ENCODE results near the gene SEC11A.
"Not testable (repeated sequence)": the region's sequence is repeated elsewhere in the genome, so short reads cannot be mapped to it uniquely, and the experiment has no call there.

SEC11A gene

GRCh38 chr15:84736375-84736774 is 20.4 kb upstream of the SEC11A start:
- DNase-seq = no peak

DNA sequence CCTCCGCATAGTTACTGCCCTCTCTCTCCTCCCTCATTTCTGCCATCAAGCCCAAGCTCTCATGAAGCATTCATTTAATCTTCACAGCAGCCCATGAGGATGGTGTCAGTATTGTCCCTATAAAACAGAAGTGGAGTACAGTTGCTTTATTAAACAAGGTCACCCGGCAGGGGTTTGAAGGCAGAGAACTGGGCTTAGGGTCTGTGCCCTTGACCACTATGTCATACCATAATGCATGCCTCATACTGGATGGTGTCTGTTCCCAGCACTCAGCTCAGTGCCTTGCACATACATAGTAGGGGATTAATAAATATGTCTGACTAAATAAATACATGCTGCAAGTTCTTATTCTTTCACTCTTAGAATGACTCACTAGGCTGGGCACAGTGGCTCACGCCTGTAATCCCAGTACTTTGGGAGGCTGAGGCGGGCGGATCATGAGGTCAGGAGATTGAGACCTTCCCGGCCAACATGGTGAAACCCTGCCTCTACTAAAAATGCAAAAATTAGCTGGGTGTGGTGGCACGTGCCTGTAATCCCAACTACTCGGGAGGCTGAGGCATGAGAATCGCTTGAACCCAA is 19.6 kb upstream of the SEC11A start:
- DNase-seq = not testable (repeated sequence)

DNA sequence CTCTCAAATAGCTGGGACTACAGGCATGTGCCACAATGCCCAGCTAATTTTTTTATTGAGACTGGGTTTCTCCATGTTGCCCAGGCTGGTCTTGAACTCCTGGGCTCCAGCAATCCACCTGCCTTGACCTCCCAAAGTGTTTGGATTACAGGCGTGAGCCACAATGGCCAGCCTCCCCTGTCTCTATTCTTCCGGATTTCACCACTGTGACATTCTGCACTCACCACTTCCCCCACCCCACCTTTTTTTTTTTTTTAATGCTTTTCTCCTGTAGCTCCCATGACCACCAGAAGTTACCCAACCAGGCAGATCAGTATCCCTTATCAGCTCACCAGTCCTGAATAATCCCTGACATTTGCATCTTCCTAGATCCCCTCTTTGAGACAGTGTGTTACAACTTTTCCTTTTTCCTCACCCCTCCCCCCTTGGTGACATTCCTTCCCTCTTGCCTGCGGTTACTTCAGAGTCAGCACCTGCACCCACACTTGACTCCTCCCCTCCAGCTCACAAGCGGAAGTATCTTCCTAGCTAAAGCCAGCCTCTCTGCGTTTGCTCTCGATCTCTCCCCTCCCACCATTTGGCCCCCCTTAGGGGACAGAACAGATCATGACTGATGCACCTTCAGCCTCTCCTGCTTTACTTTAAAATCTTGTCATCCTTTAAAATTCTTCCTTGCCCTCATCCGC is 19.0 kb upstream of the SEC11A start:
- no peak for DNase-seq

GRCh38 chr15:84731774-84732173 is 15.8 kb upstream of the SEC11A start:
- DNase-seq = no peak

DNA sequence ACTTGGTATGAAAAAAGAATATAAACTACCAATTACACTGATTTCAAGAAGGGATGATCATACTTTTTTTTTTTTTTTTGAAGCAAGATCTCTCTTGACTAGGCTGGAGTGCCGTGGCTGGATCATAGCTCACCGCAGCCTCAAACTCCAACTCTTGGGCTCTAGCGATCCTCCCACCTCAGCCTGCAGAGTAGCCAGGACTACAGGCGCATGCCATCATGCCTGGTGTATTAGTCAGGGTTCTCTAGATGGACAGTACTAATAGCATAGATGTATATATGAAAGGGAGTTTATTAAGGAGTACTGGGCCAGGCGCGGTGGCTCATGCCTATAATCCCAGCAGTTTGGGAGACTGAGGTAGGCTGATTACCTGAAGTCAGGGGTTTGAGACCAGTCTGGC is 11.5 kb upstream of the SEC11A start:
- DNase-seq = no peak

GRCh38 chr15:84725001-84725491 is 9.1 kb upstream of the SEC11A start:
- DNase-seq = no peak

DNA sequence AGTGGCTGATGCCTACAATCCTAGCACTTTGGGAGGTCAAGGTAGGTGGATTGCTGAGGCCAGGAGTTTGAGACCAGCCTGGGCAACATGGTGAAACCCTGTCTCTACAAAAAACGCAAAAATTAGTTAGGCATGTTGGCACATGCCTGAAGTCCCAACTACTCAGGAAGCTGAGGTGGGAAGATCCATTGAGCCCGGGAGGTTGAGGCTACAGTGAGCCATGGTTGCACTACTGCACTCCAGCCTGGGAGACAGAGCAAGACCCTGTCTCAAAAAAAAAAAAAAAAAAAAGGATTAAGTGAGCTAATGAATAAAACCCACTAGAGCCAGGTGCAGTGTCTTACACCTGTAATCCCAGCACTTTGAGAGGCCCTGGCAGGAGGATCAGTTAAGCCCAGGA is 6.7 kb upstream of the SEC11A start:
- DNase-seq = no peak

DNA sequence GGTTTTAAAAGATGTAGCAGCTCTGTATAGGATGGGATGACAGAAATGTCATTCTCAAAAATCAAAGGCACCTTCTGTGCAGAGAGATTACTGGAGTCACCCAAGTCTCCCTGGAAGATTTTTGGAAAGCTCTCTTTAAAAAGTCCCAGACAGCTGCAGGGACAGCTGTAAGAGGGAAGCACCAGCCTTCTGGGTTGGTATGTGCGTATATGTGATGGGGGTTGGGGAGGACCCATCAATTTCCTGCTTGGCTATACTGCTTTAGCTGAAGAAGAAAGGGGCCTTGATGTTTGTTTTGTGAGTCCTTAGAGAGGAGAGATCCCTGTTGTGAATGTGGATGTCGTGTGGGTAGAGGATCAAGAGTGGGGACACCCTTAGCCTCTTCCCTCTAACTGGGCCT is 5.4 kb upstream of the SEC11A start:
- no peak for DNase-seq

- DNase-seq = no peak
Measured at GRCh38 chr15:84715441-84716035, 401 bp downstream of the SEC11A start.

GRCh38 chr15:84714821-84715220 is 1.1 kb downstream of the SEC11A start:
- no peak for DNase-seq

- no peak for DNase-seq
Measured at GRCh38 chr15:84714372-84714771, 1.6 kb downstream of the SEC11A start.

- no peak for DNase-seq
Measured at GRCh38 chr15:84703808-84704207, 12.1 kb downstream of the SEC11A start.

GRCh38 chr15:84702961-84703482 is 12.9 kb downstream of the SEC11A start:
- DNase-seq = no peak

DNA sequence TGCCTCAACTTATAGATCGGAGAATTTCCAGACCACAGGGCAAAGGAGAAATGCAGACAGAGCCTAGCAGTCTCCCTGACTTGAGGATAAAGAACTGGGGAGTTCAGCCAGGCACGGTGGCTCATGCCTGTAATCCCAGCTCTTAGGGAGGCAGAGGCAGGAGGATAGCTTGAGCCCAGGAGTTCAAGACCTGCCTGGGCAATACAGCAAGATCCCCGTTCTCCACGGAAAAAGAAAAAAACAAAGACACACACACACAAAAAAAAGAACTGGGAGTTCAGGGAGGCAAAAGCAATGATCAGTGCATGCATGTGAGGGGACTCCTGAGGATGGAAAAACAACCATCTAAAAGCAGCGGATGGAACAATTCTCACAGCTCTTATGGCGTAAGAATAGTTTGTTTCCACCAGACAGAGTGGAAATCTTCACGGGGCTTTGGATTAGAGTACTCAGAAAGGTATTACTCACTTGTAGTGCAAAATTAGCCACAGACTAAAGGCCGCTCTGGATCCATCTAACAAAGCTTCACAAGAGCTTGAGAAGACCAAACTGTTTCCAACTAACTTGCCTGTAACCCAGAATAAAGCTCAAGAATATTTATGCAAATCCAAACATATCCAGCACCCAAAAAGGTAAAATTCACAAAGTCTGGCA is 16.3 kb downstream of the SEC11A start:
- DNase-seq = no peak

GRCh38 chr15:84697236-84697990 is 18.5 kb downstream of the SEC11A start:
- no peak for DNase-seq

DNA sequence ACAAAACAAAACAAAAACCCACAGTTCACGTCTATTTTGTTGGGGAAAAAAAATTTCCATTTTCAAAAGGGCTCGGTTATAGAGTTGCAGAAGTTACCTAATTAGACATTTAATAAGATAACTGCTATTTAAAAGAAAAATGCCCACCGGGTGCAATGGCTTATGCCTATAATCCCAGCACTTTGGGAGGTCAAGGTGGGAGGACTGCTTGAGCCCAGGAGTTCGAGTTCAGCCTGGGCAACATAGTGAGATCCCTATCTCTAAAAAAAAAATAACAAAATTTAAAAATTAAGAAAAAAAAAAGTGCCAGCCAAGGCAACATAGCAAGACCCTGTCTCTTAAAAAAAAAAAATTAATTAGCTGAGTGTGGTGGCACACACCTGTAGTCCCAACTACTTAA is 19.2 kb downstream of the SEC11A start:
- no peak for DNase-seq

DNA sequence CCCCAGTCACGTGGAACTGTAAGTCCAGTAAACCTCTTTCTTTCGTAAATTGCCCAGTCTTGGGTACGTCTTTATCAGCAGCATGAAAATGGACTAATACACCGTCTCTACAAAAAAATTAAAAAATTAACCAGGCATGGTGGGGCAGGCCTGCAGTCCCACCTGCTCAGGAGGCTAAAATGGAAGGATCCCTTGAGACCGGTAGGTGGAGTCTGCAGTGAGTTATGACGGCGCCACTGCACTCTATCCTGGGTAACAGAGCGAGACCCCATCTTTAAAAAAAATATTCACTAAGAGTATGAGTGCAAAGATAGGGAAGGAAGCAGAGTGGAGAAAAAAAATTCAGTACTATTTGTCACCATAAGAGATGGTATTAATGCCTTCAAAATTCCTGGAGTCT is 25.6 kb downstream of the SEC11A start:
- DNase-seq = no peak

GRCh38 chr15:84689858-84690257 is 26.1 kb downstream of the SEC11A start:
- no peak for DNase-seq

DNA sequence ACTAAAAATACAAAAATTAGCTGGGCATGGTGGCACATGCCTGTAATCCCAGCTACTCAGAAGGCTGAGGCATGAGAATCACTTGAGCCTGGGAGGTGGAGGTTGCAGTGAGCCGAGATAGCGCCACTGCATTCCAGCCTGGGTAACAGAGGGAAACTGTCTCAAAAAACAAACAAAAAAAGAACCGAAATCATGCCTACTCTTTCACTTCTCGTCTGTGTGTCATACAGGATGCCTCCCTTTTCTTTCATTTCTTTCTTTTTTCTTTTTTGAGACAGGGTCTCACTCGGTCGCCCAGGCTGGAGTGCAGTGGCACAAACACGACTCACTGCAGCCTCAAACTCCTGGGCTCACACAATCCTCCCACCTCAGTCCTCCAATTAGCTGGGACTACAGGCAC is 29.5 kb downstream of the SEC11A start:
- DNase-seq = not testable (repeated sequence)

DNA sequence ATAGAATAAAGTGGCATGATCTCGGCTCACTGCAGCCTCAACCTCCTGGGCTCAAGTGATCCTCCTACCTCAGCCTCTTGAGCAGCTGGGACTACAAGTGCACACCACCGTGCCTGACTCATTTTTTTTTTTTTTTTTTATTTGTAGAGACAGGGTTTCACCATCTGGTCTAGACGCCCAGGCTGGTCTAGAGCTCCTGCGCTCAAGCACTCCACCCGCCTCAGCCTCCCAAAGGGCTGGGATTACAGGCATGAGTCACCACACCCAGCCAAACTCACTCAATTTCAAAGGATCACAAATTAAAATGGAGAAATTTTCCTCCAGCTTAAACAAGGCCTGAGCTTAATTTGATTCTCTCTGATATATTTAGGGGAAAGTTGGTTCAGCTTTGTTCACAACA is 30.6 kb downstream of the SEC11A start:
- DNase-seq = peak; percentile 8 to 73

DNA sequence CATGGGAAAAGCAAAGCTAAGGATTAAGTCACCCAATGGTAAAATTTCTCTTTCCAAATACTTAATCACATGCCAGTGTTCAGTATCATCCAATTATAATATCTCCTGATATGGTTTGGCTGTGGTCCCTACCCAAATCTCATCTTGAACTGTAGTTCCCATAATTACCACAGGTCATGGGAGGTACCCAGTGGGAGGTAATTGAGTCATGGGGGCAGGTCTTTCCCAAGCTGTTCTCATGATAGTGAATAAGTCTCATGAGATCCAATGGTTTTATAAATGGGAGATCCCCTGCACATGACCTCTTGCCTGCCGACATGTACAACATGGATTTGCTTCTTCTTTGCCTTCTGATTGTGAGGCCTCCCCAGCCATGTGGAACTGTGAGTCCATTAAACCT is 31.8 kb downstream of the SEC11A start:
- no peak for DNase-seq

DNA sequence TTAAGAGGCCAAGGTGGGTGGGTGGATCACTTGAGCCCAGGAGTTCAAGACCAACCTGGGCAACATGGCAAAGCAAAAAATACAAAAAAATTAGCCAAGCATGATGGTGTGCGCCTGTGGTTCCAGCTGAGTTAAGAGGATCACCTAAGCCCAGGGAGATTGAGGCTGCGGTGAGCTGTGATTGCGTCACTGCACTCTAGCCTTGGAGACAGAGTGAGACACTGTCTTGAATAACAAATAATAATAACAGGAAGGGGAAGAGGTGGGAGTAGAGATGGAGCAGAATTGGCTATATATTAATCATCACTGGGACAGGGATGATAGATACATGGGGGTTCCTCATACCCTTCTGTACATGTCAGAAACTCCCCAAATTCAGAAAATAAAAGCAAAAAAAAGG is 34.1 kb downstream of the SEC11A start:
- no peak for DNase-seq

GRCh38 chr15:84671211-84671610 is 44.7 kb downstream of the SEC11A start:
- DNase-seq = no peak
